ENCODE measurements around the gene DCTD.

DNA sequence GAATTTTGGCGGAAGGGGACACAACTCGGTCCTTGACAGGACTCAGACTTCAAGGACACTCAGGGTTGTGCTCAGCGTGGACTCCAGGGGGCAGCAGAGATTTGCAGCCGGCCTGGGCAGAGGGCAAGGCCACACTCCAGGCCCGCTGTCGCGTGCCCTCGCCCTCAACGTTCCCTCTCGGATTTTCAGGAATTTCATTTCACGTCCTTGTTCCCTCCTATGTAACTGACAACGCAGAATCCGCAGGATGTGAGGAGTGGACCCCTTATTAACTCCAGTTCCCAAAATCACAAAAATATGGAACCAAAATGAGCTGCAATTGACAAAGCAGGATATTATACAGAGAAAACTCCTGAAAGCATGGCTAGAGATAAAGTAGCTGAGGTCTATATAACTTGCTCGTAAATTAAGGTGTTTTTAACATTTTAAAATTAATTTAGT lies 21.0 kb upstream of the DCTD start:
- TF ChIP-seq EZH2 (IDR thresholded peaks at IDR 0.05; ENCODE audit: borderline replicate concordance, low read depth, low read length, poor library complexity, severe bottlenecking) = no peak
- TF ChIP-seq, protein P1, sequence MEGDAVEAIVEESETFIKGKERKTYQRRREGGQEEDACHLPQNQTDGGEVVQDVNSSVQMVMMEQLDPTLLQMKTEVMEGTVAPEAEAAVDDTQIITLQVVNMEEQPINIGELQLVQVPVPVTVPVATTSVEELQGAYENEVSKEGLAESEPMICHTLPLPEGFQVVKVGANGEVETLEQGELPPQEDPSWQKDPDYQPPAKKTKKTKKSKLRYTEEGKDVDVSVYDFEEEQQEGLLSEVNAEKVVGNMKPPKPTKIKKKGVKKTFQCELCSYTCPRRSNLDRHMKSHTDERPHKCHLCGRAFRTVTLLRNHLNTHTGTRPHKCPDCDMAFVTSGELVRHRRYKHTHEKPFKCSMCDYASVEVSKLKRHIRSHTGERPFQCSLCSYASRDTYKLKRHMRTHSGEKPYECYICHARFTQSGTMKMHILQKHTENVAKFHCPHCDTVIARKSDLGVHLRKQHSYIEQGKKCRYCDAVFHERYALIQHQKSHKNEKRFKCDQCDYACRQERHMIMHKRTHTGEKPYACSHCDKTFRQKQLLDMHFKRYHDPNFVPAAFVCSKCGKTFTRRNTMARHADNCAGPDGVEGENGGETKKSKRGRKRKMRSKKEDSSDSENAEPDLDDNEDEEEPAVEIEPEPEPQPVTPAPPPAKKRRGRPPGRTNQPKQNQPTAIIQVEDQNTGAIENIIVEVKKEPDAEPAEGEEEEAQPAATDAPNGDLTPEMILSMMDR (conservative IDR thresholded peaks at IDR 0.05; ENCODE audit: low read depth, low read length) = peak; percentile 97
